Amniotic epithelial cell (primary cell): ENCODE data around the gene EIF4H.
"Not testable (repeated sequence)": the region's sequence is repeated elsewhere in the genome, so short reads cannot be mapped to it uniquely, and the experiment has no call there.

Source experiments
- DNase-seq: peaks from one replicate; pipeline ENCODE4 v3.0.0-alpha.2; 2010; ENCODE audit warnings: low read depth

EIF4H gene

GRCh38 chr7:74175340-74175739 is 1.2 kb downstream of the EIF4H start:
- no peak for DNase-seq

DNA sequence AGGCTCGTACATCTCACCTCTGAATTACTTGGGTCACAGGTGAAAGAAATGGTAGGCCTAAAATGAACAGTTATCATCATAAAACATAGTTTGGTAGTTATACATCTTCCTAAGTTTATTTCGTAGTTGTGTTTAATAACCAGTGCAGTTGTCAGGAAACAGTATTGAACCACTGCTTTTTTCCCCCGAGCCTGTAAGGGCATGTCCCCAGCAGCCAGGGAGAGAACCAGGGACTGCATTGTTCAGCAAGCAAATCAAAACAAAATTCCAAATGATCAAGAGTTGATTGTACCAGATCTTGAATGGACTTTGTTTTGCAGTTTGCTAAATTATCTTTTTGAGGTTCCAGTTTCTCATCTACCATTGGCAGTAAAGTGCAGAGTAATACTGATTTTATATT is 2.4 kb downstream of the EIF4H start:
- DNase-seq = no peak

DNA sequence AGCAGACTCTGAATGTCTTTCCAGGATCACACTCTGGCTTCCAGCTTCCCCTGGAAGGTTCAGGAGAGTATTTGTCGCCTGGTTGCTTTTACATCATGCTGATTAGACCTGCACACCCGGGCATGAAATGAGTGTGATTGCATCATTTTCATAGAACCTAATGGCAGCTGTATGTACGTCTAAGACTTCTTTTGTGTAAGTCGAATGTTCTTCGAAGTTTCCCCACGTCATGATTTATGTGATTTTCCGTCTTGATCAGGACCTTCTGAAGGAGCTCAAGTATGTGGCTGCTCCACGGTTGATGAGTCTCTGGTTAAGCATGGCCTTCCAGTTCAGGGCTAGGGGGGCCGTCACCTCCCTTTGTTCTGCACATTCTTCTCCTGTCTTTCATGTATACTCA is 4.5 kb downstream of the EIF4H start:
- peak; percentile 79 for DNase-seq

DNA sequence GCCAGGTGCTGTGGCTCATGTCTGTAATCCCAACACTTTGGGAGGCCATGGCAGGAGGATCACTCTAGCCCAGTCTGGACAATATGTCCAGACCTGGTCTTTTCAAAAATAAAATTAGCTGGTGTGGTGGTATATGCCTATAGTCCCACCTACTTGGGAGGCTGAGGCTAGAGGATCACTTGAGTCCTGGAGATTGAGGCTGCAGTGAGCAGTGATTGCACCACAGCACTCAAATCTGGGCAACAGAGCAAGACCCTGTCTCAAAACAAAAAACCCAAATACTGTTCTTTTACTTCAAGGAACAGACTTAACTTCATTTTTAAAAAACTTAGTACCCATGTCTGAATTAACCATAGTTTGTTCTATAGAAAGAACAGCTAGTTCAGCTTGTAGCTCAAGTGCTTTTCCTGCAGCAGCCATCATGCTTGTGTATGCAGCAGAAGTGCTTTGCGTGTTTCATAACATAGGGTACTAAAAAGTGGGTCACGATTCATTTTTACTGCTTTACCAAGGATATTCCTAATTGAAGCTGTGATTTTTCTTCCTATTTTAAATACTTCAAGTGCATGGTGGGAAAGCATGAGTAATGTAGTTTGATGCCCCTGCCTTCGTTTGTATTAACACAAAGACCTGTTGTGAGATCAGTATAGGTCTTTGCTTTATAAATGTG is 5.9 kb downstream of the EIF4H start:
- no peak for DNase-seq

DNA sequence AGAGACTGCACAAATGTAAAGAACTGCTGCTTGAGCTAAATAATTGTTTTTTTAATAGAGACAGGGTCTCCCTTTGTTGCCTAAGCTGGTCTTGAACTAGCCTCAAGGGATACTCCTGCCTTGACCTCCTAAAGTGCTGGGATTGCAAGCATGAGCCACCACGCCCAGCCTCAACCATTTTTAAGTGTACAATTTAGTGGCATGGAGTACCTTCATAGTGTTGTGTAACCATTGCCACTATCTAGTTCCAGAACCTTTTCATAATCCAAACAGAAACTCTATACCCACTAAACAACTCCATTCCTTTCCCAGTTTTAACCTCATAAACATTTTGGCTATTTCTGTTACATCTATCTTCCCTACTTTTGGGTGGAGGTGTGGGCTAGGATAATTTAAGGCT is 6.7 kb downstream of the EIF4H start:
- DNase-seq = no peak

GRCh38 chr7:74181821-74182220 is 7.7 kb downstream of the EIF4H start:
- DNase-seq = peak; percentile 61

DNA sequence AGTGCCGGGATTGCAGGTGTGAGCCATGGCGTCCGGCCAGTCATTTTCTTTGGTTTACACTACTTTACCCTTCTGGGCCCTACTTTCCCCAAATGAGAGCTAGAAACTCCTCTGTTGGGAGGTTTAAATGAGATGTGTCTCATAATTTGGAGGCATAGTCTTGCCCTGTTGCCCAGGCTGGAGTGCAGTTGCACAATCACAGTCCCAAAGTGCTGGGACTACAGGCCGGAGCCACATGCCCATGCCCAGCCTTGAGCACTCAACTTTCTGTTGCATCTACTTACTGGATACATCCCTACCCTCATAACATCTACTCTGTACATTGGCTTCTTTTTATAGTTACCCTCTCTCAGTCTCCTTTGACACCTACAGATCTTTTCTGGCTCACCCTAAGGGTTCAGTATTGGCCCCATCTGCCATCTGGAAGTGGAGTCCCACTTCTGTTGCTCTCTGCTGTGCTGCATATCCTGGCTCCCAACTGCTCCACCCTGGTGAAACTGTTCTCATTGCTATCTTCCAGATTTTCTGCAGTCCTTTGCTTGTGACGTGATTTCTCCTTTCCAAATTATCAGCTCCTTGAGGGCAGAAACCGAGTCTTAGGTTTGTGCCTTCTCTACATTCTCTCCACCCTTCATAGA is 8.4 kb downstream of the EIF4H start:
- no peak for DNase-seq

DNA sequence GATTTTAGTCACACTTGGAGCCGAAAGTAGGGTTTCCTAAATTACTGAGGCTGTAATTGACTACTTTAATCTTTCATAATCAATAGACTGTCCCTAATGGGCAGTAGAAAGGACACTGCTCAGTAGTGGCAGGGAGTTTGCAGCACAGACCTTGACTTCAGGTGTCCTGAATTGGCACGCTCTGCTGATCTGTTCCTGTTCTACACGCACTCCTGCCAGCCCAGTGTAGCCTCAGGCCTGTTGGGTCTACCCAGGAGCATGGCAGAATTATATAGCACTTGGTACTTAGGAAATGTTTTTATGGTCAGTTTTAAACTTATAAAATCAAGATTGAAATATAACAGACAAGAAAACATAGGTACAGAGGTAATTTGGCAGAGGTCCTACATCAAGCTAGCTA is 9.0 kb downstream of the EIF4H start:
- DNase-seq = no peak

DNA sequence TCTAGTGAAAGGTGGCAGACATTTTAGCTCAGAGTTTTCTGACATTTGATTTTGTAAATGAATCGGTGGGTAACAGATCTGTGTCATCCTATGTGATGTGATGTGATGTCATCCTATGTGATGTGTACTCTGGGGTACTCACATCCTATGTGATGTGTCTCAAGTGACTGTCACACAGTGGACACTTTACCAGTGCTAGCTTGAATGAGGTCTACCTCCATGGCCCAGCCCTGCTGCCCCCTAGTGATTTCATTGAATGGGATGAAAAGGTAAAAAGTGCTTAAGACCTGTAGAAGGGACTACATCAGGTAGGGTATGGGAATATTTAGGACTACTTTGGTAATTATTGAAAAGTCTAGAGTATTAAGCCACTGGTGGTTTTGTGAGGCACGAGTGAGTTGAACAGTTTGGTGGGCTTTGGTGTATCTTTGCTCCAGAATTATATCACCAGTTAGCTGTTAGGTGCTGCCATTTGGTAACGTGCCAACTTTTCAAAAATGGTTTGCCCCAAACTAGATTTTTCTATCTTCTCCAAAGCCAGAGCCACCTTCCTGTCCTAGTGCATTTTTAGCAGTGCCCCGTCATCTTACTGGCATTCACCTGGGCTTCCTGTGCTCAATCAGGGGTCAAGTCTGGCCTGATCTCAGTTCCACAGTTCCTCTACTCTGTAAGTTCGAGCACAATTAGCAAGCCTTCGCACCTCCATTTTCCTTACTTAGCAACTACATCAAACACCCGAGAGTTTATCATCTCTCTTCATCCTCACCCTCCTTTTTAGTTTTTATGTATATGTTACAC is 9.7 kb downstream of the EIF4H start:
- DNase-seq = no peak

GRCh38 chr7:74185016-74185415 is 10.9 kb downstream of the EIF4H start:
- DNase-seq = no peak

DNA sequence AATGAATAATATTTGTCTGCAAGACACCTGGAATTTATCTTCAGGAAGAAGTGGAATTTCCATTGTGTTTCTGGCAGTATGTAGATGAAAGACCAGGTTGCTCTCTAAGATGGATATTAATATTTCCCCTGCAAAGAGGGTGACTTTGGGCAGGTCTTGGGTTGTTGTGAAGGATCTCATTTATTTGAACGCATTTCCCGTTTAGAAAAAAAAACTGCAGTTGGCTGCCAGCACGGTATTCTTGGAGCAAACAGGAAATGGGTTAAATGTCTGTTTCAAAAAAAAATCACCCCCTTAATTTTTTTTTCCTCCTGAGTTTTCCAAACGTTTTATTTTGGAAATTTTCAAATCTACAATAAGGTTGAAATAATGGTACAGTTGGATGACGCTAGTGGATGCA is 11.5 kb downstream of the EIF4H start:
- no peak for DNase-seq

DNA sequence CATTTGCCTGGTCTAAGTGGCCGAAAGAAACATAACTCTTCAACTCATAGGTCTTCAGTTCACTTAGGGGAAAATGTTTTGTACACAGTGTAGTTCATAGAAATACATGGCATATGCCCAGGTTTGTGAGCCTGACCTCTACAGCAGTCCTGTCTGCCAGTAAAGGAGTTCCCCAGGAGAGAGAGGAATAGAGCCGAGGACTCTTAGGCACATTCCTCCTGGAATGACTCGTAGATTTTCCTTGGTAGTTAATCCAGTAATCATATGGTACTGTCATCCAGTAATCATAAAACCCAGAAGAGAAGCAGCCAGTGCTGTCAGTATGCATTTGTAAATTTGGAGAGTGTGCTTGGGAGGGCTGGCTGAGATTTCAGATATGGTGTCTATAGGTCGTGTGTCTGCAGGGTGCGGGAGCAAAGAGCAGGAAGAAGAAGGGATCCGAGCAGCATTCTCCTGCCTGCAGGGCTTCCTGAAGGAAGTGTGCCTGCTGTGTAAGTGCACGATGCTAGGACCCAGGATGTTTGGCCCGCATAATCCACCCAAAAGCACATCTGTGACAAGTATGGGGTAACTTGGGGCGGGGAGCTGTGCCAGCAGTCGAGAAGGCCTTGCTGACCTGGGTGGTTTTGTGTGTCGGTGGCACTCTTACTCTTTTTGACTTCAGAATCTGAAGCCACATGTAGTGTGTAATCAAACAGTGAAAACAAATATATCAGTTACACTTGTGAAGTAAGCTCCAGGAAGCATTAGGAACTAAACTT is 13.9 kb downstream of the EIF4H start:
- peak; percentile 52 for DNase-seq

GRCh38 chr7:74190259-74190658 is 16.1 kb downstream of the EIF4H start:
- DNase-seq = no peak

DNA sequence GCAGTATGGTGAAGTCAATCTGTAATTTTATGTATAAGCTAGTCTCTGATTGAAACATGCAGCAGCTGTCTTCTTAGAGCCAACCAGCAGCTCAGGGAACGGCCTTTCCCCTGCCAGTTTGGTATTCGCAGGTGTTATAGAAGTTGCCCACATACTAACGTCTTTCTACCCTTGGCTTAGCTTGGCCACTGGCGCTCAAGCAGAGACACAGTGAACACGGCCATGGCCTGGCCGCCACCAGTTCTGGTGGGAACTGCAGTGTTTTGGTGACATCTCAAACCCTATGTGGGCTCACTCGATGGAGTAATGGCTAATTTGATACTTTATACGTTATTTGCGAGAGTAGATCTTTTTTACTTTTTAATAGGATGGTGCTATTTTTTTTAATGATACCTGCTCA is 17.1 kb downstream of the EIF4H start:
- DNase-seq = no peak

- DNase-seq = no peak
Measured at GRCh38 chr7:74193054-74193453, 18.9 kb downstream of the EIF4H start.

GRCh38 chr7:74193913-74194312 is 19.8 kb downstream of the EIF4H start:
- DNase-seq = no peak

GRCh38 chr7:74194686-74195085 is 20.5 kb downstream of the EIF4H start:
- no peak for DNase-seq

DNA sequence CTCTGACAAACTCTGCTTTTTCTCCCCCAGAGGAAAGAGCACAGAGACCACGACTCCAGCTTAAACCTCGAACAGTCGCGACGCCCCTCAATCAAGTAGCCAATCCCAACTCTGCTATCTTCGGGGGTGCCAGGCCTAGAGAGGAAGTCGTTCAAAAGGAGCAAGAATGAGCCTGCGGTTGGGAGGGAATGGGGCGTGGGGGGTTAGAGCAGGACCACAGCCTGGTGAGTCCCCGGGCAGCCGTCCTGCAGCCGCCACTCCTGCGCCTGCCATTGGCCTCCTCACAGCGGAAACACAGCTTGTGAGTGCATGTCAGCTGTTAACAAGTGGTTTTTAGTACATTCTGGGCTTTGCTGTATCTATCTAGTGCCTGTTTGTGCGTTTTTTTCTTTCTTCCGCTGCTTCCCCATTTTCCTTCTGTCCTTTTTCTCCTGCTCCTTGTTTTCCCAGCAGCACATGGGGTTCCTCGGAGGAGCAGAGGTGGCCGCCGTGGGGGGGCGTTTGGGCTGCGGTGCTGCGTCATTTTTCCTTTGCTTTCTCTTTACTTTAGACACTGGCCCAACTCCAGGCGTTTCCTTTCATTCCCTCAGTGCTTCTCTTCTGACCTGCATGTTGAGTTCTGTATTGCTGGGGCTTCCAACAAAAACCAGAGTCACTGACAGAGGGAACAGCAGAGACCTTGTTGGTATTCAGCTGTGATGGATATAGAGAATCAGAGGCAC is 21.1 kb downstream of the EIF4H start:
- DNase-seq = not testable (repeated sequence)

DNA sequence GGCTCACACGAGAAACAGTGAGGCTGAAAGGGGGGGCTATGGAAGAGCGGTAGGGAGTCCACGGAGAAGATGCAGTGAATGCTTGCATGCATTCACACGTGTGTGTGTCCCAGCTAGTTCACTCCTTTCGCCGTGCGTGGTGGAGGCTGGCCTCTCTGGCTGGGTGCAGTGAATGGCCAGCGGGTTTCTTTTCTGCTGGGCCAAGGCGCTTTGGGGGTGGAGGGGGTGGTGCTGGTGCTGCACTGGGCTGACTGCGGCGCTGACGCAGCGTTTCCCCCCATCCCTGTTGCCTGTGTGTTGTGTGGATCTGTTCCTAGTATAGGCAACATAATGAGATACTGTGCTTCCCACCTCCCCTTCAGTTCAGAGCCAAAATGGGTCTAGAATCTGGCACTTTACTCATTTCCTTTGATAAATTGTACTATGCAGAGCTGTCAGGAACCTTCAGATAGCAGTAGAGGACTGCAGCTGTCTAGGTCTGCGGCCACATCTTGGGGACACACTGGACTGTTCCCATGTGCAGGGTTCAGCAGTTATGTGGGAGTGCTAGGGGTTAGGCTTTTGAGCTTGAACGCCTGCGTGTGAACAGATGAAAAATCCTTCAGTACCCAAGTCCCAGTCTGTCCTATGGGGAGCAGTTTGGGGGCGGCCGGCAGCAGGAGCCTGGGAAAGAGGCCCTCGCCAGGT is 22.0 kb downstream of the EIF4H start:
- DNase-seq = not testable (repeated sequence)

GRCh38 chr7:74197449-74198124 is 23.4 kb downstream of the EIF4H start:
- no peak for DNase-seq
